OCI-LY3 (cell line): Measurements from ENCODE around the gene CALHM2.

ENCODE experiments used
- H2AFZ ChIP-seq: fragments of 200-600, 300-600 bp; shearing (Covaris generic); 2 replicates; pipeline ENCODE4 v1.6.0; 2014; ENCODE audit warnings: antibody characterized with exemption, low read depth, low read length
- H3K27ac ChIP-seq: fragments of 200-600, 300-600 bp; sonication (generic); 2 replicates; pipeline ENCODE4 v1.5.1; 2014; ENCODE audit warnings: mild to moderate bottlenecking, low read length, moderate library complexity, mixed read lengths
- H3K27me3 ChIP-seq: fragments of 200-600, 300-600 bp; sonication (generic); 2 replicates; pipeline ENCODE4 v1.6.1; 2014; ENCODE audit warnings: low read depth, low read length, mixed read lengths
- H3K36me3 ChIP-seq: fragments of 200-600, 300-600 bp; sonication (generic); replicated peaks from 2 replicates; pipeline ENCODE3; 2014; ENCODE audit warnings: low read depth, low read length, mixed read lengths
- H3K4me1 ChIP-seq: fragments of 300-600, 200-600 bp; sonication (generic); 2 replicates; pipeline ENCODE4 v1.6.1; 2014; ENCODE audit warnings: low read length, mixed read lengths
- H3K4me2 ChIP-seq: fragments of 200-600, 300-600 bp; sonication (generic); 2 replicates; pipeline ENCODE4 v1.6.1; 2014; ENCODE audit warnings: low read length, mixed read lengths
- H3K4me3 ChIP-seq: fragments of 300-600, 200-600 bp; sonication (generic); 2 replicates; pipeline ENCODE4 v1.5.1; 2014; ENCODE audit warnings: antibody characterized with exemption, mild to moderate bottlenecking, low read length, moderate library complexity
- H3K79me2 ChIP-seq: fragments of 300-600, 200-600 bp; shearing (Covaris generic); 2 replicates; pipeline ENCODE4 v1.6.1; 2014; ENCODE audit warnings: mild to moderate bottlenecking, low read length, mixed read lengths
- H3K9ac ChIP-seq: fragments of 300-600, 200-600 bp; shearing (Covaris generic); 2 replicates; pipeline ENCODE4 v1.6.0; 2014; ENCODE audit warnings: mild to moderate bottlenecking, low read length, moderate library complexity
- H3K9me3 ChIP-seq: fragments of 200-600, 300-600 bp; shearing (Covaris generic); 2 replicates; pipeline ENCODE4 v1.6.1; 2014; ENCODE audit warnings: low read length, mixed read lengths; ENCODE audit not compliant: insufficient read depth
- H4K20me1 ChIP-seq: fragments of 200-600, 300-600 bp; sonication (generic); 2 replicates; pipeline ENCODE4 v1.6.1; 2016; ENCODE audit warnings: low read length, mixed read lengths; ENCODE audit not compliant: insufficient read depth
- CTCF ChIP-seq: fragments of 200-600, 300-600 bp; sonication (generic); IDR thresholded peaks from 2 replicates; pipeline ENCODE4 v1.5.1; 2014; ENCODE audit warnings: antibody characterized with exemption, low read length, low read depth
- EZH2phosphoT487 ChIP-seq: fragments of 200-600 bp; shearing (Covaris generic); IDR thresholded peaks from 2 replicates; pipeline ENCODE4 v1.6.1; 2018; ENCODE audit warnings: antibody characterized with exemption, mixed run types, low read depth

Gene CALHM2

GRCh38 chr10:103450201-103450695 is 1.9 kb downstream of the CALHM2 start:
- Histone ChIP-seq H3K79me2 (no peaks in the 10 kb centered on the region), H3K36me3 (peaks cover 8% of the 10 kb centered on the region), H3K27ac (no peak overlapping the region), H3K9ac (no peak overlapping the region), H2AFZ (no peak overlapping the region), H3K9me3 (no peaks in the 10 kb centered on the region), H4K20me1 (no peaks in the 10 kb centered on the region), H3K4me1 (peaks cover 4% of the 10 kb centered on the region; the same call in 1 of the 2 replicates), H3K4me3 (no peak overlapping the region), H3K4me2 (no peak overlapping the region), H3K27me3 (no peaks in the 10 kb centered on the region)
- no peak for TF ChIP-seq CTCF
- TF ChIP-seq EZH2phosphoT487, result no peak

GRCh38 chr10:103449208-103450144 is 2.7 kb downstream of the CALHM2 start:
- Histone ChIP-seq H3K4me3 (no peak overlapping the region), H3K36me3 (peaks cover 16% of the 10 kb centered on the region), H3K4me1 (peaks cover 4% of the 10 kb centered on the region; the same call in 1 of the 2 replicates), H3K4me2 (no peak overlapping the region), H4K20me1 (no peaks in the 10 kb centered on the region), H3K9me3 (no peaks in the 10 kb centered on the region), H3K79me2 (no peaks in the 10 kb centered on the region), H3K27me3 (no peaks in the 10 kb centered on the region), H3K9ac (no peak overlapping the region), H3K27ac (no peak overlapping the region), H2AFZ (no peak overlapping the region)
- TF ChIP-seq CTCF, result no peak
- TF ChIP-seq EZH2phosphoT487, result no peak

GRCh38 chr10:103448746-103449145 is 3.4 kb downstream of the CALHM2 start:
- H3K36me3 ChIP-seq, result peaks cover 16% of the 10 kb centered on the region
- H3K4me2 ChIP-seq, result no peak overlapping the region
- H3K9ac ChIP-seq, result no peak overlapping the region
- H2AFZ ChIP-seq, result no peak overlapping the region
- no peaks in the 10 kb centered on the region for H3K79me2 ChIP-seq
- H3K27me3 ChIP-seq, result no peaks in the 10 kb centered on the region
- TF ChIP-seq EZH2phosphoT487 (no peak), CTCF (no peak)
- no peak overlapping the region for H3K4me3 ChIP-seq
- H3K4me1 ChIP-seq, result peaks cover 4% of the 10 kb centered on the region; the same call in 1 of the 2 replicates
- H3K27ac ChIP-seq, result no peak overlapping the region
- H3K9me3 ChIP-seq, result no peaks in the 10 kb centered on the region
- no peaks in the 10 kb centered on the region for H4K20me1 ChIP-seq

- no peaks in the 10 kb centered on the region; the same call in 1 of the 2 replicates for H3K4me1 ChIP-seq
- H3K4me2 ChIP-seq, result no peak overlapping the region
- no peak overlapping the region for H3K27ac ChIP-seq
Observed at GRCh38 chr10:103447187-103447586, 5.0 kb downstream of the CALHM2 start.

More at GRCh38 chr10:103447187-103447586, 5.0 kb downstream of the CALHM2 start:
- Histone ChIP-seq H3K9me3 (no peaks in the 10 kb centered on the region), H4K20me1 (no peaks in the 10 kb centered on the region), H3K4me3 (no peak overlapping the region), H2AFZ (no peak overlapping the region), H3K36me3 (peaks cover 20% of the 10 kb centered on the region), H3K9ac (no peak overlapping the region), H3K79me2 (no peaks in the 10 kb centered on the region), H3K27me3 (no peaks in the 10 kb centered on the region)
- TF ChIP-seq EZH2phosphoT487 (no peak), CTCF (no peak)
